KOPT-K1 (cell line): ENCODE results near the gene GTF3C5.
"Not testable (repeated sequence)": the region's sequence is repeated elsewhere in the genome, so short reads cannot be mapped to it uniquely, and the experiment has no call there.

ENCODE experiments used
- H3K27ac ChIP-seq: fragments of 200-600 bp; sonication (generic); 2 replicates; pipeline ENCODE4 v1.5.1; 2016; ENCODE audit warnings: antibody characterized with exemption, mild to moderate bottlenecking, low read depth, low read length; ENCODE audit not compliant: poor library complexity, severe bottlenecking
- H3K36me3 ChIP-seq: fragments of 200-600 bp; sonication (generic); 2 replicates; pipeline ENCODE4 v1.5.1; 2017; ENCODE audit warnings: antibody characterized with exemption, mild to moderate bottlenecking, low read length, moderate library complexity; ENCODE audit not compliant: insufficient read depth
- H3K9me3 ChIP-seq: fragments of 200-600 bp; sonication (generic); 2 replicates; pipeline ENCODE4 v1.5.1; 2017; ENCODE audit warnings: antibody characterized with exemption, low read length, mild to moderate bottlenecking; ENCODE audit not compliant: insufficient read depth, poor library complexity, severe bottlenecking

Gene GTF3C5

DNA sequence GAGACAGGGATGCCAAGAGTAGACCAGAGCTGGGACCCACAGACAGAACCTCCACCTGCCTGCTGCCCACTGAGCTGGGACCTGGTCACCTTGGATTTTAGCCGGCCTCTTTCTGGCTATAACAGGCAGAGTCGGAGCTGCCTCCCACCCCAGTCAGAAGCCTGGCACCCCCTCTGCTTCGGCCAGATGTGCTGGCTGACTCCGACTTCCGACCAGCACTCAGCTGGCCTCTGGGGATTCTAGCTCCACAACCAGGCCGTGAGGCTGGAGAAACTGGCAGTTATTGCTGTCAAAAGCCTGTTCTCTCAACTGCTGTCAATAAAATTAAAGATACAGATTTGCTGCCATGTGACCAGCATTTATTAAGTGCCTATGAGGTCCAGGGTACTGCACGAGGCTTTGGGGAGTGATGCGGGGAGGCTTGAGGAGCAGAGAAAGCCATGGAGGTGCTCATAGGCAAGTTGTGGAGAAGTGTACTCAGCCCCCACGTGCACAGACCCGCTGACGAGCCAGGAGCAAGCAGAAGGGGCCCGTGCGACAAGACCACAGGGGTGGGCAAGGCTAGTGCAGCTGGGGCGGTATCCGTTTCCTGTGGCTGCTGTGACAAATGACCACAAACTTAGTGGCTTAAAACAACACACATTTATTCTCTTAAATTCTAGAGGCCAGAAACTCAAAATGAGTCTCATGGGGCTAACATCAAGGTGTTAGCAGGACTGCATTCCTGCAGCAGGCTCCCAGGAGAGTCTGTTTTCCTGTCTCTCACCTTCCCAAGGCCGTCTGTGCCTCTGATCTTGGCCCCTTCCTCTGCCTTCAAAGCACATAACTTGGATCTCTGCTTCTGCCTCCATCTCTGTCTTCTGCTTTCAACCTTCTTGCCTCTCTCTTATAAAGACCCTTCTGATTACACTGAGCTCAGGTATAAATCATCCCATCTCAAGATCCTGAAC is 39.2 kb upstream of the GTF3C5 start:
- Histone ChIP-seq H3K36me3 (no peaks in the 10 kb centered on the region), H3K27ac (no peak overlapping the region), H3K9me3 (no peaks in the 10 kb centered on the region)

DNA sequence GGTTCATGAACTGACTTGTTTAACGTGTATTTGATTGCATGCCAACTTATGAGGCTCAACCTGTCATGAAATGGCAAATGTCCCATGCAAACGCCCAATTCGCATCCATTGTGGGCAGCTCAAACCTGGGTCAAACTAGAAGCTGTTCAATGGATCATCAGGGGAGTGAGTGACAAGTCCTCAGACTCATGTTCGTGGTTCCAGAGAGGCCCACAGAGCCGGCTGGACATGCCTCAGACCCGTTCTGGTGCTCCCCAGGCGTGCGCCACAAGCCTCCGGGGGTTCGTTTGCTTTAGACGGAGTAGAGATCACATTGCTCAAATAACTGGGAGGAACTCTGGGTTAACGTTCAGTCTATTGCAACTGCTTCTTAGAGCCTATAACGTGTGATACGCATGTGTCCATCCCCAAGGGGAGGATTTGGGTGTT is 37.3 kb upstream of the GTF3C5 start:
- no peaks in the 10 kb centered on the region for H3K9me3 ChIP-seq
- no peak overlapping the region for H3K27ac ChIP-seq
- H3K36me3 ChIP-seq: no peaks in the 10 kb centered on the region

DNA sequence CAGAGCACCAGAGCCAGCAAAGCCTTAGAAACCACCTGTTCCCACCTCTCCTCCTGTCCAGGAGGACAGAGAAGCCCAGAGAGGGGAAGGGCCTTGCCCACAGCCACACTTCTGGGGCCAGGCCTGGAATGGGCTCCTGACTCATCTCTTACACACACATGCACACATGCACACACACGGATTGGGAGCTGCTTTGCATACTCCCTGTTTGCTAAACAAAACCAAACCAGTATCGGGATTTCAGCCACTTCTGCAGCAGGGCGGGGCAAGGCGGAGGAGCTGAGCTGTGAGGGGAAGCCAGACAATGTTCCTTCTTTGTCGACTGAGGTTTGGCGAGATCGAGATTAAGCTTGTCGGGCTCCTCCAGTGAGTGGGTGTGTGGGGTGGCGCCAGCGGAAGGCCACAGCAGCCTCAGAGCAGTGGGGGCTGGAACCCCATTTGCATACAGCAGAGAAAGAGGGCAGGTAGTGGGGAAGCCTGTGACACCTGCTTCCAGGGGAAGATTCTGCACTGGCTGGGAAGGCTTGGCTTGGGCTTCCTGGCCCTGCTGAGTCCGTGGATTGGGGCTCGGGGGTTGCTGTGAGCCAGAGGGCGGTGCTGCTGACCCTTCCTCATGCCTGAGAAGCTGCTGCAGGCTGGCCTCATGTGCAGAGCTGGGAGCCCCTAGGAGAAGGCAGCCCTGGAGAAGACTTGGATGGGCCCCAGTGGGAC is 36.2 kb upstream of the GTF3C5 start:
- no peak overlapping the region for H3K27ac ChIP-seq
- H3K36me3 ChIP-seq: no peaks in the 10 kb centered on the region
- H3K9me3 ChIP-seq: no peaks in the 10 kb centered on the region

DNA sequence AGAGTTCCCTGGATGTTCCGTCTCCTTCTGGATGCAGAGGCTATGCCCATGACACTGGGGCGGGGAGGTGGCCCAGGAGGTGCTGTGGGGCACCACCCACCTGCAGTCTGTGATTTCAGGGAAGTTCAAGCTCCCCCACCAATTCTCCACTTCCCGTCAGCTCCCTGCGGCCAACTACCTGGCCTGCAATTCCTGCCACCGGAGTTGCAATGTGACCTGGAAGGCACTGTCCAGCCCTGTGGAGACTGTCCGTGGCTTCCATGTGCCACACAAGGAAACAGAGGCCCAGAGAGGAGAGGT is 35.7 kb upstream of the GTF3C5 start:
- Histone ChIP-seq H3K27ac (no peak overlapping the region), H3K9me3 (no peaks in the 10 kb centered on the region), H3K36me3 (no peaks in the 10 kb centered on the region)

DNA sequence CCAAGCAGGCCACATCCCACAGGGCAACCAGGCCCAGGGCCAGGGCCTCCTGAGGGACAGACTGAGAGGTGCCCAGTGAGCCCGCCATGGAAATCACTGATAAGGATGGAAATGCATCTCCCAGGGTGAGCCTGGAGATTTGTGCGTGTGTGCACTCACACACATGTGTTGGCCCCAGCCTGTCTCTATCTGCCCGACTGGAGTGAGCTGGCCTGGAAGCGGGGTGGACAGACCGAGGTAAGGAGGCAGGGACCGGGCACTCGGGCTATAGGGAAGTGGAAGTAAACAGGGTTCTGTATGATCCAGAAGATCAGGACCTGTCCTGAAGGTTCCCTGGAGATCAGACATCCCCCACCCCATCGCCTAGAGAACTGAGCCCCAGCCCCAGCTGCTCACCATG is 34.9 kb upstream of the GTF3C5 start:
- Histone ChIP-seq H3K9me3 (no peaks in the 10 kb centered on the region), H3K27ac (no peak overlapping the region), H3K36me3 (no peaks in the 10 kb centered on the region)

DNA sequence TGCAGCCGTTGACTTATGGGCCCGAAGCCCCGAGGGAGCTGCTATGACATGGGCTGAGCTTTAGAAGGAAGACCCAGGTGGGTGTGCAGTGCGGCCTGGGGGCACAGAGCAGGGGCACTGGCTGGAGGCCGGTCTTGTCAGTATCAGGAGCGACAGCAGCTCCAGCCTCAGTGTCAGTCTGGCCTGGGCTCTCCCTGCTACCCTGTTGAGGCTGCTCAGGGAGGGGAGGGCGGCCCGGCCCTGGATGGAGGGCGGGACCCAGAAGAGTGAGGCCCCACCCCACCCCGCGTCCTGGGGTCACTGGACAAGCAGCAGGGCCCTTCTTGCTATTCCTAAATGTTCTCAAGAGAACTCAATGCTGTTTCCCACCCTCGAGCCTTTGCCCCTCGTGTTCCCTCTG is 34.3 kb upstream of the GTF3C5 start:
- Histone ChIP-seq H3K9me3 (no peaks in the 10 kb centered on the region), H3K36me3 (no peaks in the 10 kb centered on the region), H3K27ac (no peak overlapping the region)

DNA sequence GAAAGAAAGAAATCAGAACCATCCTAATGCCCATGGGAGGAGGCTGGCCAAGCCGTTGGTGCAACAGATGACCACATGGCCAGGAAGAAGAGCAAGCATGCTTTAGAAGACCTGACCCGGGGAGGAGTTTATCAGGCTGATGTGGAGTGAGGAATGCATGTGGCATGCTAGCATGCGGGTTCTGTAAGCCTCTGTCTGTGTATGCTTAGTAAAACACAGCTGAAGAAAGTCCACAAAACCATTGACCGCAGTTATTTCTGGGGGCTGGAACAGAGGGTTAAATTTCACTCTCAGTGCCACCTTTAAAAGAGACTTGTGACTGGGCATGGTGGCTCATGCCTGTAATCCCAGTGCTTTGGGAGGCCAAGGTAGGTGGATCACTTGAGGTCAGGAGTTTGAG is 33.2 kb upstream of the GTF3C5 start:
- Histone ChIP-seq H3K27ac (no peak overlapping the region), H3K36me3 (no peaks in the 10 kb centered on the region), H3K9me3 (no peaks in the 10 kb centered on the region)

DNA sequence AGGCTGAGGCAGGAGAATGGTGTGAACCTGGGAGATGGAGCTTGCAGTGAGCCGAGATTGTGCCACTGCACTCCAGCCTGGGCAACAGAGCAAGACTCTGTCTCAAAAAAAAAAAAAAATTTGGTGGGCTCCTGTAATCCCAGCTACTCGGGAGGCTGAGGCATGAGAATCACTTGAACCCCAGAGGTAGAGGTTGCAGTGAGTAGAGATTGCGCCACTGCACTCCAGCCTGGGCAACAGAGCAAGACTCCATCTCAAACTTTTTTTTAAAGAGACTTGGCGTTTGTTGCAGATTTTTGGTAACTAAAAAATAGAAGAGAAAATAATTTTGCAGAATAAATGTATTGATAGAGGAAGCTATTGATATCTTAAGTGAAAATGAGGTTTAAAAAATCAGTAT is 32.6 kb upstream of the GTF3C5 start:
- not testable (repeated sequence) for H3K9me3 ChIP-seq, H3K27ac ChIP-seq, H3K36me3 ChIP-seq

DNA sequence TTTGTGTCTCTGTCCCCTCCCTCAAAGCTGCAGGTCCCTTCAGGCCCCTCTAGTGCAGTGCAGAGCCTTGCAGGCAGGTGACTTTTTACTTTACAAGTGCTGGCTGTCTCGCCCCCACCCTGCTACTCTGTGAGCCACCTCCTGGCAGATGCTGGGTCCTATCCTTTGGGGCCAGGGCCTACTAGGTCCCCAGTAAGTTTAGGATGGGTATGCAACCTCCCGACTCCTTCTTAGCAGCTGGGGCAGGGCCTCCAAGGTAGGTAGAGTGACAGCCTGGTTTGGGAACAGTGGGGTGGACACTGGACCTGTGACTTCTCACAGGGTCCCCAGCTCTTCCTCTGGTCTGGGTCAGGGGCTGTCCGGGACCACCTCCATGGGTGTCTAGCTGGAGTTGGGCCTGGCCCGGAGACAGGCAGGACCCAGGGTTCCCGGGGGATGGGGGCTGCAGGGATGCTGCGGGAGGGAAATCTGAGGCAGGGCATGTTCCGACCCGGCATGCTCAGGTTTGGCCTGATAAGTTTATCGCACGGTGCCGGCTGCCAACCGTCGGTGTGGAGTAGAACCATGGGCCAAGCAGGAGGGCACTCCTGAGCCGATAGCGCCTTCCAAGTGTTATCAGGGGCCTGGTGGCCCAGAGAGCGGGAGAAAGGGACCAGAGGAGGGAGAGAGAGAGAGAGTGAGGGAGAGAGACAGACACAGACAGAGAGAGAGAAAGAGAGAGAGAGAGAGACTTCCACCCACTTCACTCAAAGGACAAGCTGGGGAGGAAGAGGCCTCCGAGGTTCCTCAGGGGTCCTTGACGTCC is 31.8 kb upstream of the GTF3C5 start:
- Histone ChIP-seq H3K9me3 (no peaks in the 10 kb centered on the region), H3K27ac (no peak overlapping the region)

DNA sequence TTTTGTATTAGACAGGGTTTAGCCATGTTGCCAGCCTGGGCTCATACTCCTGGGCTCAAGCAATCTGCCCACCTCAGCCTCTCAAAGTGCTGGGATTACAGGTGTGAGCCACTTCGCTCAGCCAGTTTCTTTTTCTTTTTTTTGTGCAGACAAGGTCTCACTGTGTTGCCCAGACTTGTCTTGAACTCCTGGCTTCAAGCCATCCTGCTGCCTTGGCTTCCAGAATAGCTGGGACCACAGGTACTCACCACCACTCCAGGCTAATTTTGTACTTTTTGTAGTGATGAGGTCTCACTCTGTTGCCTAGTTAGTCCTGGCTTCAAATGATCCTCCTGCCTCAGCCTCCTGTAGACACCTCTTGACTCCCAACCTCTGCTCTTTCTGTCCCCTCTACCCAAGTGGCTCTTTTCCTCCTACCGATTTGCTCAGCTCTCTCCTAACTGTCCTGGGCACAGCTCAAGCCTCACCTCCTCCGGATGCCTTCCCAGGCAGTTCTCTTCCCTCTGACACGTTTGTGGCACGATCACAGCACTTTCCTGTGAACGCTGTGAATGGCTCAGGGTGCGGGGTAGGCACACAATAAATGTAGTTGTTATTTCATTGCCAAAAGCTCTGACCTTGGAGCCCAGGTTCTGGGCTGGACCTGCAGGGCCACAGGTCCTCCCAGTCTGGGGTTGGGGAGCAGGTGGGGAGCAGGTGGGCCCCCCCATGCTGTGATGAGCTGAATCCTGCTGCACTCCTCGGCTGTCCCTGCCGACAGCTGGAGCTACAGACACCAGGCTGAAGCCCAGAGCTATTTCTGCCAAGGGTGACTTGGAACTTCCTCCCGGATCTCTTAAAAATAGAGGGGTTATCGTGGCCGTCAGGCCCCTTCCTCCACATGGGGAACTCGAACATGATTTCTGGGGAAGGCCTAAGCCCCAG is 28.4 kb upstream of the GTF3C5 start:
- no peaks in the 10 kb centered on the region for H3K36me3 ChIP-seq
- H3K27ac ChIP-seq: peak overlapping the region; percentile 54
- H3K9me3 ChIP-seq: no peaks in the 10 kb centered on the region

More for the DNA sequence above, 31.8 kb upstream of the GTF3C5 start:
- H3K36me3 ChIP-seq: no peaks in the 10 kb centered on the region

DNA sequence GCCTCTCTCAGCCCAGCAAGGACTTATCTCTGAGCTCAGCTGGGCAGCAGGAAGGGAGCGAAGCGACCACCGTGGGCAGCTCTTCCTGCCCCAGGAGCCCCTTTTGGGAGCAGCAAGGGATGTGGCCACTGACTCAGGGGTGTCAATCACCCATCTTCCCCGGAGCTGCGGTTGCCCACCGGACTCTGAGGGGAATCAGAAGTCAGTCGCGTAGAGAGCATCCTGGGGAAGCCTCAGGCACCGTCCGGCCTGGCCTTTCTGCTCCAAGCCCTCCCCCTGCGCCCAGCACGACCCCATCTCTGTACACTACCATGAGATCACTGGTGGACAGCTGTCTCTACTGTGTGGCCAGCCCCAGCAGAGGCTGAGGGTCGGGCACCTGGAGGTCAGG is 27.7 kb upstream of the GTF3C5 start:
- Histone ChIP-seq H3K27ac (peak overlapping the region; percentile 54), H3K36me3 (no peaks in the 10 kb centered on the region), H3K9me3 (no peaks in the 10 kb centered on the region)

DNA sequence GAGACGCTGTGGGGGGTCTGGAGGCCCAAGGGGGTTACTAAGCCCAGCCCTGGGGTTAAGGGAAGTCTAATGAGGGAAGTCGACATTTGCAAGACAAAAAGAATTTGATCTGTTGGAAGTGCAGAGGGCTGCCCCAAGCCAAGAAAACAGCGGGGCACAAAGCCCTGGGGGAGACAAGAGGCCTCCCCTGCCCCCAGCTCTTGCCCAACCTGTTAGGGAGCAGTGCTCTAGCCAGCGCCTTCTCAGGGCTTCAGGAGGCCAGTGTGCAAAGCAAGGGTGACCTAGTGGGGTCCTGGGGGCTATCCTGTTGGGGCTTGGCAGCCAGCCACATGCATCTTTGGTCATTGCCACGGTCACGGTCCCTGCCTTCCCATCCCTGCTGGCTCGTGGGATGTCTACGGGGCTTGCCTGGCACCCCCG is 27.1 kb upstream of the GTF3C5 start:
- Histone ChIP-seq H3K9me3 (no peaks in the 10 kb centered on the region), H3K27ac (peak overlapping the region; percentile 54), H3K36me3 (no peaks in the 10 kb centered on the region)

DNA sequence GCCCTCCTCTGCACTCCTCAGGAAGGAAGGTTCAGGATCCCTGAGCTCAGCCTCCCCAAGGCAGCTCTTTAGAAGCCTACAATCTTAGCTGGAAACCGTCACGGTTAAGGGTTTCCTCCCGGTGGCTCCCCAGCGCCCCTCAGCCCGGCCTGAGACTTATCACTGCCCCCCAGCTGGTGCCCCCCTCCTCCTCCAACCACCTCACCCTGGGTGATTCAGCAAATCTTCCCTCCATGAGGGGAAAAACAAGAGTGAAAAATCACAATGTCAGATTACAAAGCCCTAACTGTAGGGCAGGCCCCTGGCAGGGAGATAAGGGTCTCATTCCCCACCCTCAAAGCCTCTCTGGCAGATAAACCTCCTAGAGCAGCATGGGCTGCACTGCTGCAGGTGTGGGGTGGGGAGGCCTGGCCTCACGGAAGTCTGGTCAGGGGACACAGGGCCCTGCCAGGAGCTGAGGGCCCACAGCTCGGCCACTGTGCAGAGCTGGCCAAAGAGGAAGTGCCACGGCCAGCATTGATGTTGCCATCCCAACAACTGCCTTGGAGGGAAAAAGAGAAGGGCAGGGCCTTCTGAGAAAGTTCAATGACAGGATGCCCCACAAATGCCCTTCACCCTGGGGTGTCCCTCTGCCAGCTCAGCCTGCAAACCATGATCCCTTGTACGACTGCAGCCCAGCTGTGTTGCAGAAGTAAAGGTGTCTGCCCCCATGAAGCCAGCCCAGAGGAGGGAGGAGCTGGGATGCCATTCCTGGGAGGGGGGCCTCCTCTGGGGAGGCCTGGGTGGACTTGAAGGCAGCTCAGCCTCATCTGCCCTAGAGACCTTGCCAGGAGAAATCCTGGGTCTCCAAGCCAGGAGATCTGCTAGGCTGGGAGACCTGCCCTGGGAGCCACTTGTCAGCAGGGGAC is 26.5 kb upstream of the GTF3C5 start:
- H3K9me3 ChIP-seq: no peaks in the 10 kb centered on the region
- no peaks in the 10 kb centered on the region for H3K36me3 ChIP-seq
- peak overlapping the region; percentile 54 for H3K27ac ChIP-seq
